ENCODE data around the gene FUT2.
A peak's percentile ranks its signal among the peaks of the same experiment; 100 is the strongest.

Gene FUT2

DNA sequence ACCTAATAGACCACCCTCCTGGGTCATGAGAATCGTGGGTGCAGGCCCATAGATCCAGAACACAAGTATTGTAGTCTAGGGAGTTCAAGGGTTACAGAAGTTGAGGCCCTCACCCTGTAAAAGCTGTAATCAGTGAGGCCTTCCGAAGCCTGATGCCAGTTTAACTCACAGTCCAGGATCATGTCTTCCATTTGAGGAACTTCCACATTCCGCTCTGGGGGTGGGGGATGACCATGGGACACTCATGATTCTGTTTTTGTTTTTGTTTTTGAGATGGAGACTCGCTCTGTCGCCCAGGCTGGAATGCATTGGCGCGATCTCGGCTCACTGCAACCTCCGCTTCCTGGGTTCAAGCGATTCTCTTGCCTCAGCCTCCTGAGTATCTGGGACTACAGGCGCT, 46.3 kb downstream of the FUT2 start:
- in situ Hi-C loops (cut with MboI; ENCODE audit: low pct_unique_long_range_greater_than_20kb, low sequenced_read_pairs, unreplicated experiment): no loop called here
- TF ChIP-seq, protein P1, sequence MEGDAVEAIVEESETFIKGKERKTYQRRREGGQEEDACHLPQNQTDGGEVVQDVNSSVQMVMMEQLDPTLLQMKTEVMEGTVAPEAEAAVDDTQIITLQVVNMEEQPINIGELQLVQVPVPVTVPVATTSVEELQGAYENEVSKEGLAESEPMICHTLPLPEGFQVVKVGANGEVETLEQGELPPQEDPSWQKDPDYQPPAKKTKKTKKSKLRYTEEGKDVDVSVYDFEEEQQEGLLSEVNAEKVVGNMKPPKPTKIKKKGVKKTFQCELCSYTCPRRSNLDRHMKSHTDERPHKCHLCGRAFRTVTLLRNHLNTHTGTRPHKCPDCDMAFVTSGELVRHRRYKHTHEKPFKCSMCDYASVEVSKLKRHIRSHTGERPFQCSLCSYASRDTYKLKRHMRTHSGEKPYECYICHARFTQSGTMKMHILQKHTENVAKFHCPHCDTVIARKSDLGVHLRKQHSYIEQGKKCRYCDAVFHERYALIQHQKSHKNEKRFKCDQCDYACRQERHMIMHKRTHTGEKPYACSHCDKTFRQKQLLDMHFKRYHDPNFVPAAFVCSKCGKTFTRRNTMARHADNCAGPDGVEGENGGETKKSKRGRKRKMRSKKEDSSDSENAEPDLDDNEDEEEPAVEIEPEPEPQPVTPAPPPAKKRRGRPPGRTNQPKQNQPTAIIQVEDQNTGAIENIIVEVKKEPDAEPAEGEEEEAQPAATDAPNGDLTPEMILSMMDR (IDR thresholded peaks at IDR 0.05; ENCODE audit: extremely low read depth, insufficient read depth, missing control alignments): no peak
- no peak for DNase-seq (ENCODE audit: low spot score)

DNA sequence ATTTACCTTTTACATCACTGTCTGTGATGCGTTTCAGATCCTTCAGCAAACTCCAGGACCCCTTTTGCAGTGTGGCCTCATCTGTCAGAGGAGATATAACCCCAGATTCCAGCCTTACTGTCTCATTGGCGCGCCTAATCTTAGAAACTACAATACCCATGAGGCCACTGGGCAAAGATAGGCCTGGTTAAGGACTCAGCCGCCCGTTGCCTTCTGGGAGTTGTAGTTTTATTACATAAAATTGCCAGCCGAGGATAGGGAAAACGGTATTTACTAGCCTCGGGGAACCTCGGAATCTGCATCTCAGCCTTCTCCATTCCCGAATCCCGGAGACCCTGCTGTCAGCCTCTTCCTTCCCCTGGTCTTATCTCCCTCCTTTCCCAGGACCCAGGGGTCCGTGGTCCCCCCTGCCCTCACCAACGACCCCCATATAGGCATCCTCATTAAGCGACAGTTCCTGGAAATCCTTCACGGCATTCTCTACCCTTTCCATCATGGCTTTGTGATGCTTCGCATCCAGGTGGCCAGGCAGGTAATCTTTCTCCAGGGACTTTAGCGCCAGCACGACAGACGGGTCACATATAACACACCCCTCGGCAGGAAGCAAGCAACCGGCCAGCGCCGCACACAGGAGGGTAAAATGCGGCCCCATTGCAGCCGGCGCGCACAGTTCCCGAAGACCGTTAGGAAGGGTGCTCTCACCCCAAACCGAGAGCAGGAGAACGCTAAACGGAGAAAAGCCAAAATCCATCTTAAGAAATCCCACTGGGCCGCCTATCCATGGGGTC, 49.6 kb downstream of the FUT2 start:
- TF ChIP-seq, protein P1 (IDR thresholded peaks at IDR 0.05; ENCODE audit: extremely low read depth, insufficient read depth, missing control alignments): no peak
- peak; percentile 79 for DNase-seq (ENCODE audit: low spot score)
- in situ Hi-C loops (cut with MboI; ENCODE audit: low pct_unique_long_range_greater_than_20kb, low sequenced_read_pairs, unreplicated experiment): no loop called here

DNA sequence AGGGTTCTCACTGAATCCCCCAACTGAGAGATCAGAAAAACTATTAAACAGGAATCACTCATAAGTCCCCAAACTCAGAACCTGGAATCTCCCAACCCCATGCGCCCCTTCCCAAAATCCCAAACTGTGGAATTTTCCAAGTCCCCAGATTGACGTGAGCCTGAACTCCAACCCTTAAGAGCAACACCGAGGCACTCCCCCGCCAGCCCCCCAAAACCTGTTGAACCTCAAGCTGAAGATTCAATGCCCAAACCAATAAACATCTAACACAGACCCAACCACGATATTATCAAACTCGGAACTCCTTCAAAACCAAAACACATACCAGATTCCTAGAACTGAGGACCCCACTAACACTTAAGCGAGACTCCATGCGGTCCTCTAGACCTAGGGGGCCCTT, 50.3 kb downstream of the FUT2 start:
- in situ Hi-C loops (cut with MboI; ENCODE audit: low pct_unique_long_range_greater_than_20kb, low sequenced_read_pairs, unreplicated experiment): no loop called here
- no peak for DNase-seq (ENCODE audit: low spot score)
- TF ChIP-seq, protein P1 (IDR thresholded peaks at IDR 0.05; ENCODE audit: extremely low read depth, insufficient read depth, missing control alignments): no peak

DNA sequence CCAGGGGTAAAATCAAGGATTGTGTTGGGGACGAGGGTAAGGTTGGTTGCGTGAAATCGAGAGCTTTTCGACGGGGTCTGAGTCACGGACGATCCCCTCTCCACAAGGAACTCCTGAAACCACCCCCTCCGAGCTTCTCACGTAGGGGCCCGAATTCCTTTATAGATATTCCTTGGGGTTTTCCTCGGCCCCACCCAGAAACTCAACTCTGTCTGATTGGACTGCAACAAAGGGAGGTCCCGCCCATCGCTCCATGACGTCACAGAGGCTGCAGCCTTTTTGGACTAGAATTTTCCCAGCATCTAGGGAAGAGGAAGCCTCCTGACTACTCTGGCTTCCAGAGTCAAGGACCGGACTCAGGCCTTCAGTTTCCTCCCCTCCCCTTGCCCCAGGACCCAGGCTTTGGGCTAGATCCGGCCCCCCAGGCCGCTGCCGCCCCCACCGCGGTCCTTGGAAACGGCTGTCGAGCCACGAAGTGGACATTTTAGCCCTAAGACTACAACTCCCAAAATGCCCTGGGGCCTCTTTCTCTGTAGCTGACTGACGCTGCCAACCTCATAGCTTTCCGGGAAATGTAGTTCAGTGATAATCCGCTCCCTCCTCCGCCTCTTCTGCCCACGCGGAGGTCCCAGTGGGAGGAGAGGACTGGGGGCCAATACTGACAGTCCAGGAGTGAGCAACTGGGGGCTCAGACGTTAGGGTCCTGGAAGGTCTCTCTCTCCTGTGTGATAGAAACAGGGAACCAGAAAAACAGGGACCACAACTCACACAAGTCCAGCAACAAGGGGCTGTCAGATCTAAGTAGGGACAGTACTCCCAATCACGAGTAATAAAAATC, 51.2 kb downstream of the FUT2 start, which contains the start of gene IZUMO1:
Gene IZUMO1, minus strand, starts transcription at position 172 of the 838 bp plus-strand sequence. CDS start 1,050 bp downstream, outside the sequence.
- TF ChIP-seq, protein P1 (IDR thresholded peaks at IDR 0.05; ENCODE audit: extremely low read depth, insufficient read depth, missing control alignments): no peak
- peak; percentile 87 for DNase-seq (ENCODE audit: low spot score)
- in situ Hi-C loops (cut with MboI; ENCODE audit: low pct_unique_long_range_greater_than_20kb, low sequenced_read_pairs, unreplicated experiment): no loop called here

- in situ Hi-C loops (cut with MboI; ENCODE audit: low pct_unique_long_range_greater_than_20kb, low sequenced_read_pairs, unreplicated experiment): no loop called here
- no peak for DNase-seq (ENCODE audit: low spot score)
- TF ChIP-seq, protein P1 (IDR thresholded peaks at IDR 0.05; ENCODE audit: extremely low read depth, insufficient read depth, missing control alignments): no peak
Observed at GRCh38 chr19:48749571-48750198, 53.9 kb downstream of the FUT2 start.

DNA sequence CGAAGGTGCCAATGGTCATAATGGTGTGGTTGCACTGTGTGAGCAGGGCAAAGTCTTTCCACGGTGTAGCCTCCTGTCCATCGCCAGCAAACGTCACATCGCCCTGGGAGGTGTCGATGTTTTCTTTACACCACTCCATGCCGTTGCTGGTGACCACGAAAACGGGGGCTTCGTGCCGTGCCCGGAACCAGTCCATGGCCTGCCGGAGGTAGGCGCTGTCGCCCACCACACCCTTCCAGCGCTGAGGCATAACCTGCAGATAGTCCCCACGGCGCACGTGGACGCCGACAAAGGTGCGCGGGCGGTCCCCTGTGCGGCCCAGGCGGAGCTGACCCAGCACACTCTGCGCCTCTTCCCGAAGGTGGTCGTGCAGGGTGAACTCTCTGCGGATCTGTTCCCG, 54.6 kb downstream of the FUT2 start:
- TF ChIP-seq, protein P1 (IDR thresholded peaks at IDR 0.05; ENCODE audit: extremely low read depth, insufficient read depth, missing control alignments): no peak
- no peak for DNase-seq (ENCODE audit: low spot score)
- in situ Hi-C loops (cut with MboI; ENCODE audit: low pct_unique_long_range_greater_than_20kb, low sequenced_read_pairs, unreplicated experiment): no loop called here

All from GM13977 (cell line).